ENCODE measurements around the gene APOL1. TPM values are rescaled to one million over a fixed set of nuclear protein-coding genes. Genes with fewer than 3 reads are reported as not detected.

The APOL1 gene
- total RNA-seq, 1 donor from 2014 or later: 2.5 TPM

- H3K27me3 Mint-ChIP-seq (ENCODE audit: unreplicated experiment): peaks cover 18% of the 10 kb centered on the region
- H3K27ac Mint-ChIP-seq (ENCODE audit: unreplicated experiment): no peak overlapping the region
- no peaks in the 10 kb centered on the region for H3K9me3 Mint-ChIP-seq (ENCODE audit: unreplicated experiment)
- no peak for DNase-seq (ENCODE audit: low spot score)
- peaks cover 2% of the 10 kb centered on the region for H3K4me1 Mint-ChIP-seq (ENCODE audit: unreplicated experiment)
- H3K36me3 Mint-ChIP-seq (ENCODE audit: low read depth, unreplicated experiment): peaks cover 67% of the 10 kb centered on the region
- TF ChIP-seq CTCF (IDR thresholded peaks at IDR 0.05; ENCODE audit: unreplicated experiment): no peak
- H3K4me3 Mint-ChIP-seq (ENCODE audit: unreplicated experiment): peak overlapping the region; percentile 21
Measured at GRCh38 chr22:36291831-36292740, 39.2 kb downstream of the APOL1 start.

GRCh38 chr22:36292823-36293530 lies 40.0 kb downstream of the APOL1 start:
- Mint-ChIP-seq H3K4me3 (ENCODE audit: unreplicated experiment) (peak overlapping the region; percentile 56), H3K4me1 (ENCODE audit: unreplicated experiment) (peaks cover 2% of the 10 kb centered on the region), H3K9me3 (ENCODE audit: unreplicated experiment) (no peaks in the 10 kb centered on the region), H3K36me3 (ENCODE audit: low read depth, unreplicated experiment) (peaks cover 68% of the 10 kb centered on the region), H3K27me3 (ENCODE audit: unreplicated experiment) (peaks cover 19% of the 10 kb centered on the region), H3K27ac (ENCODE audit: unreplicated experiment) (no peak overlapping the region)
- TF ChIP-seq CTCF (IDR thresholded peaks at IDR 0.05; ENCODE audit: unreplicated experiment): no peak
- no peak for DNase-seq (ENCODE audit: low spot score)

- Mint-ChIP-seq H3K27ac (ENCODE audit: unreplicated experiment) (no peak overlapping the region), H3K4me3 (ENCODE audit: unreplicated experiment) (no peak overlapping the region), H3K36me3 (ENCODE audit: low read depth, unreplicated experiment) (peaks cover 67% of the 10 kb centered on the region), H3K4me1 (ENCODE audit: unreplicated experiment) (peaks cover 2% of the 10 kb centered on the region), H3K27me3 (ENCODE audit: unreplicated experiment) (peaks cover 17% of the 10 kb centered on the region), H3K9me3 (ENCODE audit: unreplicated experiment) (no peaks in the 10 kb centered on the region)
- TF ChIP-seq CTCF (IDR thresholded peaks at IDR 0.05; ENCODE audit: unreplicated experiment): no peak
- no peak for DNase-seq (ENCODE audit: low spot score)
Measured at GRCh38 chr22:36293606-36294292, 40.8 kb downstream of the APOL1 start.

GRCh38 chr22:36294293-36294620 lies 41.3 kb downstream of the APOL1 start:
- H3K27ac Mint-ChIP-seq (ENCODE audit: unreplicated experiment): peak overlapping the region; percentile 61
- peak overlapping the region; percentile 82 for H3K4me3 Mint-ChIP-seq (ENCODE audit: unreplicated experiment)
- H3K4me1 Mint-ChIP-seq (ENCODE audit: unreplicated experiment): peaks cover 2% of the 10 kb centered on the region
- peaks cover 62% of the 10 kb centered on the region for H3K36me3 Mint-ChIP-seq (ENCODE audit: low read depth, unreplicated experiment)
- H3K9me3 Mint-ChIP-seq (ENCODE audit: unreplicated experiment): no peaks in the 10 kb centered on the region
- no peak for DNase-seq (ENCODE audit: low spot score)
- H3K27me3 Mint-ChIP-seq (ENCODE audit: unreplicated experiment): peaks cover 17% of the 10 kb centered on the region
- no peak for TF ChIP-seq CTCF (IDR thresholded peaks at IDR 0.05; ENCODE audit: unreplicated experiment)
